Panc1 (cell line): ENCODE data around the gene FAF1. TPM values are rescaled to one million over a fixed set of nuclear protein-coding genes. Genes with fewer than 3 reads are reported as not detected.
A peak's percentile ranks its signal among the peaks of the same experiment; 100 is the strongest.

Source experiments
- ATAC-seq: fragments of 200-7000 bp; cut with Tn5 transposase; 2 replicates; pipeline ENCODE4 v1.9.1; 2020; ENCODE audit warnings: mild to moderate bottlenecking, moderate library complexity
- BruUV-seq: library from RNA; stranded (reverse); fragments of 400-500 nt; replicated peaks from 2 replicates; lab custom pipeline; 2021; lab: Mats Ljungman, UMichigan
- CTCF ChIA-PET: fragments of 300-600 bp; sonication (Branson Sonifier 250); formaldehyde crosslinking; loops from one replicate; lab custom pipeline; 2022; ENCODE audit warnings: antibody characterized with exemption; lab: Charles Lee
- POLR2A ChIA-PET: fragments of 300-600 bp; sonication (Branson Sonifier 250); formaldehyde crosslinking; loops from one replicate; lab custom pipeline; 2022; ENCODE audit warnings: antibody characterized with exemption; lab: Charles Lee
- DNase-seq: peaks from one replicate; pipeline ENCODE4 v3.0.0-alpha.2; 2010; ENCODE audit warnings: low read depth, low spot score
- H3K27ac ChIP-seq: 2 replicates; pipeline ENCODE4 v1.5.1; 2011; ENCODE audit warnings: mild to moderate bottlenecking, low read length, inconsistent platforms
- H3K27me3 ChIP-seq: fragments of 200-500 bp; sonication (Bioruptor generic); 2 replicates; pipeline ENCODE4 v1.6.0; 2014; ENCODE audit warnings: low read length, inconsistent platforms; ENCODE audit not compliant: control insufficient read depth, insufficient read depth
- H3K36me3 ChIP-seq: fragments of 200-500 bp; sonication (Bioruptor generic); 2 replicates; pipeline ENCODE4 v1.5.1; 2014; ENCODE audit warnings: inconsistent platforms, mild to moderate bottlenecking, low read length, moderate library complexity; ENCODE audit not compliant: control insufficient read depth, insufficient read depth
- H3K4me1 ChIP-seq: 2 replicates; pipeline ENCODE4 v1.5.1; 2011; ENCODE audit warnings: inconsistent platforms, mild to moderate bottlenecking, low read length, moderate library complexity; ENCODE audit not compliant: control insufficient read depth, insufficient read depth
- H3K4me3 ChIP-seq, 2 experiments: 2 replicates each; pipeline ENCODE4 v1.5.1; 2011 to 2012; ENCODE audit warnings: low read depth in 2 of 2, low read length in 2 of 2, mild to moderate bottlenecking in 2 of 2, inconsistent platforms in 1 of 2, moderate library complexity in 1 of 2
- H3K9me3 ChIP-seq: fragments of 200-500 bp; sonication (Bioruptor generic); 2 replicates; pipeline ENCODE4 v1.5.1; 2014; ENCODE audit warnings: low read depth, mild to moderate bottlenecking, inconsistent platforms, low read length, moderate library complexity; ENCODE audit not compliant: control insufficient read depth, insufficient read depth
- POLR2AphosphoS5 ChIP-seq: IDR thresholded peaks from 2 replicates; pipeline ENCODE4 v1.6.1; 2012; ENCODE audit warnings: mild to moderate bottlenecking, low read depth, low read length, moderate library complexity
- SIN3A ChIP-seq: IDR thresholded peaks from 2 replicates; pipeline ENCODE4 v1.6.1; 2012; ENCODE audit warnings: low read depth, mild to moderate bottlenecking, low read length, moderate library complexity, borderline replicate concordance; ENCODE audit not compliant: insufficient read depth
- TCF7L2 ChIP-seq: IDR thresholded peaks from 2 replicates; pipeline ENCODE4 v1.6.1; 2011; ENCODE audit warnings: mild to moderate bottlenecking, low read depth, low read length, inconsistent platforms
- in situ Hi-C: cut with HindIII; loops from 2 replicates; pipeline ENCODE4 v1.10.0; 2016; ENCODE audit warnings: low sequenced_read_pairs, low pct_unique_long_range_greater_than_20kb
- intact Hi-C: fragments of 100-400 bp; cut with micrococcal nuclease; formaldehyde crosslinking; loops from one replicate; pipeline ENCODE4 v1.10.0; 2022; ENCODE audit not compliant: unreplicated experiment
- total RNA-seq: library from RNA; stranded (reverse); gene quantifications from one replicate; pipeline ENCODE4 v1.2.1, GENCODE V29; 2021; ENCODE audit not compliant: unreplicated experiment
- TF ChIP-seq, protein P1 (sequence below), 2 experiments: IDR thresholded peaks; 2 replicates each; pipeline ENCODE4 v1.6.1; 2011 to 2012; ENCODE audit warnings: low read depth in 2 of 2, control low read depth in 1 of 2, low read length in 1 of 2, mild to moderate bottlenecking in 1 of 2, moderate library complexity in 1 of 2; ENCODE audit not compliant: insufficient read depth in 1 of 2
- TF ChIP-seq, protein P2 (sequence below): fragments of 450-650 bp; IDR thresholded peaks from 2 replicates; pipeline ENCODE4 v1.5.1; 2017; ENCODE audit warnings: mild to moderate bottlenecking

Gene FAF1
- total RNA-seq, 1 experiment from 2014 or later: 101 TPM

DNA sequence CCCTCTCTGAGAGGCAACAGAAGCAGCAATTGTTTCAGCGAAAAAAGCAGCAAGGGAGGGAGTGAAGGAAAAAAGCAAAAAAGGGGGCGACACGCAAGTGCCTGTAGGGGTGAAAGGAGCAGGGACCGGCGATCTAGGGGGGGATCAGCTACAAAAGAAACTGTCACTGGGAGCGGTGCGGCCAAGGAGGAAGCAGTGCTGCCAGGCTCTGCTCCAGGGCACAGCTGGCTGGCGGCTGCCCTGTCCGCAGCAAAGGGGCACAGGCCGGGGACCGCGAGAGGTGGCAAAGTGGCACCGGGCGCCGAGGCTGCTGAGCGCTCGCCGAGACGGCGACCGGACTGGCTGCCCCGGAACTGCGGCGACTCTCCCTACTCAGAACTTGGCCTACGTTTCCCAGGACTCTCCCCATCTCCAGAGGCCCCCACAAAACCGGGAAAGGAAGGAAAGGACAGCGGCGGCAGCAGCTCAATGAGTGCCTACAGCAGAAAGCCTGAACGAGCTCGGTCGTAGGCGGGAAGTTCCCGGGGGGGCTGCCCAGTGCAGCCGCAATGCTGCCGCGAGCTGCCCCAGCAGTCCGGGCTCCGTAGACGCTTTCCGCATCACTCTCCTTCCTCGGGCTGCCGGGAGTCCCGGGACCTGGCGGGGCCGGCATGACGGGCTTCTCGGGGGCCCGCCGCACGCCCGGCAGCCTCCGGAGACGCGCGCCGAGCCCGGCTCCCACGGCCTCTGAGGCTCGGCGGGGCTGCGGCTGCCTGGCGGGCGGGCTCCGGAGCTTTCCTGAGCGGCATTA, 8.9 kb upstream of the FAF1 start:
- BruUV-seq: TSS peak; percentile 79
- intact Hi-C loops: loop anchor here (5.0 kb wide), 1 partner anchor 97 kb away; no protein-coding TSS in a partner anchor
- in situ Hi-C loops: no loop called here
- TF ChIP-seq TCF7L2: no peak
- peak; percentile 47 for TF ChIP-seq SIN3A
- peaks cover 8% of the 10 kb centered on the region; the same call in 1 of the 2 replicates for H3K4me1 ChIP-seq
- peak overlapping the region; percentile 74 to 95 for H3K4me3 ChIP-seq
- H3K27me3 ChIP-seq: no peaks in the 10 kb centered on the region
- ATAC-seq: peak; percentile 51
- H3K9me3 ChIP-seq: no peaks in the 10 kb centered on the region
- no peak for DNase-seq
- POLR2A ChIA-PET: interaction anchor here (0.8 kb wide), 1 partner anchor 9 kb away, joined by 3 read pairs; no protein-coding TSS in a partner anchor
- CTCF ChIA-PET: interaction anchor here (1.1 to 1.5 kb wide), 2 partner anchors 31 to 194 kb away, joined by 3 to 5 read pairs; no protein-coding TSS in a partner anchor
- H3K27ac ChIP-seq: peak overlapping the region; percentile 100
- H3K36me3 ChIP-seq: peaks cover 5% of the 10 kb centered on the region

DNA sequence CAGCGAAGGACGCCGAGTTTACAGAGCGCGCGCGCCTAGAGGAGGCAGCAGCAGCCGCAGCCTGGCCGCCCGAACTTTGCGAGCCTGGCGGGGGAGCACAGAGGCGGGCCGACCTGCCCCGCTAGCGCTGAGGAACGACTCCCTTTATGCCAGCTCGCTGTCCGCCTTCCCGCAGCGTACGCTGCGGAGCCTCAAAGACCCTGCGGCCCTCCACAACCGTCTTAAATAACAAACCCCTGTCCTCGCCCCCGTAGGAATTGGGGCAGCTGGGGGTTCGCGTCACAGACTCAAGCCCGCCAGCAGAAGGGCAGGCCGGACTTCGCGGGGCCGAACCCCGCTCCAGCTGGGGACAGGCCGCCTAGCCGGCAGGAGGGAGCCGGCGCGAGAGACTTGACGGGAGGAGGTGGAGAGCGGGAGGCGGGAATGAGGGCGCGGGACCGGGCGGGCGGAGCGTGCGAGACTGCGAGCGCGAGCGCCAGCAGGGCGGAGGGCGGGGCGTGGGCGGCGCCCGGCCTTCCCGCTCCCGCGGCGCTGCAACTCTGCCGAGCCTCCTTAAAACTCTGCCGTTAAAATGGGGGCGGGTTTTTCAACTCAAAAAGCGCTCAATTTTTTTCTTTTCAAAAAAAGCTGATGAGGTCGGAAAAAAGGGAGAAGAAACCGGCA, 8.2 kb upstream of the FAF1 start:
- Histone ChIP-seq H3K36me3 (peaks cover 3% of the 10 kb centered on the region), H3K9me3 (no peaks in the 10 kb centered on the region), H3K27me3 (no peaks in the 10 kb centered on the region), H3K27ac (peak overlapping the region; percentile 100), H3K4me1 (peaks cover 7% of the 10 kb centered on the region; the same call in 1 of the 2 replicates), H3K4me3 (peak overlapping the region; percentile 74 to 95)
- ChIA-PET POLR2A (interaction anchor here (0.5 to 0.8 kb wide), 2 partner anchors 10 to 178 kb away, joined by 3 read pairs; no protein-coding TSS in a partner anchor), CTCF (interaction anchor here (0.7 to 1.5 kb wide), 2 partner anchors 32 to 220 kb away, joined by 3 to 10 read pairs; no protein-coding TSS in a partner anchor)
- in situ Hi-C loops: no loop called here
- DNase-seq: no peak
- intact Hi-C loops: loop anchor here (5.0 kb wide), 1 partner anchor 96 kb away; no protein-coding TSS in a partner anchor
- peak; percentile 90 for ATAC-seq
- TF ChIP-seq, protein P1, sequence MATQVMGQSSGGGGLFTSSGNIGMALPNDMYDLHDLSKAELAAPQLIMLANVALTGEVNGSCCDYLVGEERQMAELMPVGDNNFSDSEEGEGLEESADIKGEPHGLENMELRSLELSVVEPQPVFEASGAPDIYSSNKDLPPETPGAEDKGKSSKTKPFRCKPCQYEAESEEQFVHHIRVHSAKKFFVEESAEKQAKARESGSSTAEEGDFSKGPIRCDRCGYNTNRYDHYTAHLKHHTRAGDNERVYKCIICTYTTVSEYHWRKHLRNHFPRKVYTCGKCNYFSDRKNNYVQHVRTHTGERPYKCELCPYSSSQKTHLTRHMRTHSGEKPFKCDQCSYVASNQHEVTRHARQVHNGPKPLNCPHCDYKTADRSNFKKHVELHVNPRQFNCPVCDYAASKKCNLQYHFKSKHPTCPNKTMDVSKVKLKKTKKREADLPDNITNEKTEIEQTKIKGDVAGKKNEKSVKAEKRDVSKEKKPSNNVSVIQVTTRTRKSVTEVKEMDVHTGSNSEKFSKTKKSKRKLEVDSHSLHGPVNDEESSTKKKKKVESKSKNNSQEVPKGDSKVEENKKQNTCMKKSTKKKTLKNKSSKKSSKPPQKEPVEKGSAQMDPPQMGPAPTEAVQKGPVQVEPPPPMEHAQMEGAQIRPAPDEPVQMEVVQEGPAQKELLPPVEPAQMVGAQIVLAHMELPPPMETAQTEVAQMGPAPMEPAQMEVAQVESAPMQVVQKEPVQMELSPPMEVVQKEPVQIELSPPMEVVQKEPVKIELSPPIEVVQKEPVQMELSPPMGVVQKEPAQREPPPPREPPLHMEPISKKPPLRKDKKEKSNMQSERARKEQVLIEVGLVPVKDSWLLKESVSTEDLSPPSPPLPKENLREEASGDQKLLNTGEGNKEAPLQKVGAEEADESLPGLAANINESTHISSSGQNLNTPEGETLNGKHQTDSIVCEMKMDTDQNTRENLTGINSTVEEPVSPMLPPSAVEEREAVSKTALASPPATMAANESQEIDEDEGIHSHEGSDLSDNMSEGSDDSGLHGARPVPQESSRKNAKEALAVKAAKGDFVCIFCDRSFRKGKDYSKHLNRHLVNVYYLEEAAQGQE (IDR thresholded peaks at IDR 0.05; ENCODE audit: insufficient read depth in 1 of 2, low read depth in 2 of 2, low read length in 1 of 2): no peak
- TF ChIP-seq, protein P2, sequence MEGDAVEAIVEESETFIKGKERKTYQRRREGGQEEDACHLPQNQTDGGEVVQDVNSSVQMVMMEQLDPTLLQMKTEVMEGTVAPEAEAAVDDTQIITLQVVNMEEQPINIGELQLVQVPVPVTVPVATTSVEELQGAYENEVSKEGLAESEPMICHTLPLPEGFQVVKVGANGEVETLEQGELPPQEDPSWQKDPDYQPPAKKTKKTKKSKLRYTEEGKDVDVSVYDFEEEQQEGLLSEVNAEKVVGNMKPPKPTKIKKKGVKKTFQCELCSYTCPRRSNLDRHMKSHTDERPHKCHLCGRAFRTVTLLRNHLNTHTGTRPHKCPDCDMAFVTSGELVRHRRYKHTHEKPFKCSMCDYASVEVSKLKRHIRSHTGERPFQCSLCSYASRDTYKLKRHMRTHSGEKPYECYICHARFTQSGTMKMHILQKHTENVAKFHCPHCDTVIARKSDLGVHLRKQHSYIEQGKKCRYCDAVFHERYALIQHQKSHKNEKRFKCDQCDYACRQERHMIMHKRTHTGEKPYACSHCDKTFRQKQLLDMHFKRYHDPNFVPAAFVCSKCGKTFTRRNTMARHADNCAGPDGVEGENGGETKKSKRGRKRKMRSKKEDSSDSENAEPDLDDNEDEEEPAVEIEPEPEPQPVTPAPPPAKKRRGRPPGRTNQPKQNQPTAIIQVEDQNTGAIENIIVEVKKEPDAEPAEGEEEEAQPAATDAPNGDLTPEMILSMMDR: peak; percentile 65
- no peak; the same call in 1 of the 2 replicates for TF ChIP-seq SIN3A
- no peak for TF ChIP-seq TCF7L2
- TF ChIP-seq POLR2AphosphoS5: peak; percentile 67; the same call in 1 of the 2 replicates
- BruUV-seq: no TSS peak
